Amniotic epithelial cell (primary cell): ENCODE data around the gene SLC6A20.

Experiments
- DNase-seq: peaks from one replicate; pipeline ENCODE4 v3.0.0-alpha.2; 2010; ENCODE audit warnings: low read depth

The SLC6A20 gene

DNA sequence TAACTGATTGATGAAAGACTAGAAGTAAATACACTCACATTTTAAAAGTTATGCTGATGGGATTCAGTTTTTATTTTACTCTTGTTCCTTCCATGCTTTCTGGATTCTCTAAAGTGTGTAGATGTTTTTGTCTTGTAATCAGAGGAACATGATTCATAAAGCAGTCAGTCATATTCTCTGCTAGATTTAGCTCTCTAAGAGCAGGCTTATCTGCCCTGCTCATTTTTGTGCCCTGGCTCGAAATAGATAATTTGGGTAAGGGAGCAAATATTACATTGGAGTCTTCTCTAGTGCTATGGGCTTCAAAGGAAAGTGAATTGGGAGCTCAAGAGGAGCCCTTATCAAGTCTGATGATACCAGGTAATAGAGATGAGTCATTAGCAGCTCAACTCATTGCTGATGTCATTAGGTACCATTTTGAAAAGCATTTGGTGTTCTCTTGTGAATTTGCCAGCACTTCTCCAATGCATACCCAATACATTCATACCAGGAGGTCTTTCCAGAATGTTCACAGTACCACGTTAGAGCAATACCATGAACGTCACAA, 79.5 kb downstream of the SLC6A20 start:
- DNase-seq = peak; percentile 16

GRCh38 chr3:45715945-45716344, 80.4 kb downstream of the SLC6A20 start:
- peak; percentile 24 for DNase-seq

DNA sequence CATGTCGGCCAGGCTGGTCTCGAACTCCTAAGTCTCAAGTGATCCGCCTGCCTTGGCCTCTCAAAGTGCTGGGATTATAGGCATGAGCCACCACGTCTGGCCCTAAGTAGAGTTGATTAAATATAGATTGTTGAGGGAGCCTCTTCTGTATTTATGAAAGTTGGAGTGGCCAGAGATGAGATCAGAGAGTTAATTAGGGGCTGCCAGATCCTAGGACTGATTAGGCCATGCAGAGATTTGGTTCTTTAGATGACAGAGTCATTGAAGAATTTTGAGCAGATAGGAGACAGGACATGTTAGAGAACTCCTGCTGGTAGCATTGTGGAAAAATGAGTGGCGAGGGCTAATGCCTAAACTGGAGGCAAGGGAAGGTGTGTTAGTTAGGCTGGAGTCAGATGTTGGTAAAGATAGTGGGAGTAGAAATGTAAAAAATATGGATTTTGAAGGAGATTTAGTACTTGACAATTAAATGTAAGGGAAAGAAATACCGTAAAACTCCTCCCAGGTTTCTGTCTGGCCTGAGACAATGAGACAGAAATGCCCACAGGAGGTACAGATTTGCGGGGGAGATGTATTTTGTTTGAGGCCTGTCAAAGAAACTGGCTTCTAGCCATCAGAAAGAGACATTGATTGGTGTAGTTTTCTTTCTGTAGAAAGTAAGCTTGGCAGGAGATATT, 83.8 kb downstream of the SLC6A20 start:
- DNase-seq = no peak

GRCh38 chr3:45711931-45712330, 84.4 kb downstream of the SLC6A20 start:
- no peak for DNase-seq

DNA sequence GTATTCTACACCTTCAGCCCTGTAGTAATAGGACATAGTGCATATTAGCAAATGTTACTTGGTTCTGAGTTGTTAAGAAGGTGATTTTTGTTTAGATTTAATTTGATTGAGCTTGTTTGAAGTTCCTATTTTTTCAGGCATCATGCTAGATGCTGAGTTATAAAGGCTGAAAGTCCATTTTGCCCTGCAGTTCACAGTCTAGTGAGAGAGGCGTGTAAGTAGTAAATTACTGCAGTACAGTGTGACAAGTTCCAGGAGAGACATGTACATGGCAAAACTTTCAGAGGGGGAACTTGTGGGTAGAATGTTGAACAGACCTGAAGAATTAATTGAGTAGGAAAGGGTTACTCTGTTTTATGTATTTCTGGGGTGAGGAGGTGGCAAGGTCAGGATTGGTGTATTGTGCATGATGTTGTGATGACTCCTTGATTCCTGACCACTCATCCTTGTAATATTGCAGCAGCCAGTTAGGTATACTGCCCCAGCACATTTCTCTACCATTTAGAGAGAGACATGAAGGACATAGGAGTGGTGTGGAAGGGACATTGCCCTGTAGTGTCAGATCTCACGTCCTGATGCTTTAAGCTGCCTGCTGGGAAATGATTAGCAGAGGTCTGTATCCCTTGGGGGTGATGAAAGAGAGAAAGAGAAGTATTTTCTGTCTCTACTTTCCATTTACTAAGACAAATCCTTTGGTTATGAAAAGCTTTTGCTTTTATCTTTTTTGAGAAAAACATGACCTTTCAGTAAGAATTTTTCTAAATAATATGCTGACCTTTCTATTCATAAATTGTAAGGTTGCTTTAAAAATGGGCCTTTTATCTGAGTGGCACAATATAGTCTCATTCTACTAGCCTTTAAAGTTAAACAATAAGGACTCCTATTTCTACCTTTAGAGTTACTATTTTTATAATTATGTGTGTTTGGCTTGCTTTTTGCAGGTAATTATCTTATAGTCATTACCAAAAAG, 90.2 kb downstream of the SLC6A20 start:
- no peak for DNase-seq
